Inflammatory macrophage treated with lipopolysaccharide for 4 hours (primary cell): ENCODE measurements around the gene EFR3B.
"Not testable (repeated sequence)": the region's sequence is repeated elsewhere in the genome, so short reads cannot be mapped to it uniquely, and the experiment has no call there.

Experiments used
- DNase-seq: peaks from one replicate; pipeline ENCODE4 v3.0.0-alpha.2; 2020

Gene EFR3B

GRCh38 chr2:25073914-25074313 is 32.0 kb downstream of the EFR3B start:
- DNase-seq: no peak

DNA sequence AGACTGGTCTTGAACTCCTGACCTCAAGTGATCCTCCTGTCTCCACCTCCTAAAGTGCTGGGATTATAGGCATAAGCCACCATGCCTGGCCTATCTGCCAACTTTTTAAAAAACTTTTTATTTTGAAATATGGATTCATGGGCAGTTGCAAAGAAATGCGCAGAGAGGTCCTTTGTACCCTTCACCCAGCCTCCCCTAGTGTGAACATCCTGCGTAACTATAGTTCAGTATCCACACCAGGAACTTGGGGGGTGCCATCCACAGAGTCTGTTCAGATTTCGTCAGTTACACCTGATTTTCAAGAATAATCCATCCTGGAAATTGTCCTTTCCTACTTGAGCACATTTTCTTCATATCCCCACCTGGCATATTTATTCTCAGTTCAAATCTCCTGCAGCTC is 33.0 kb downstream of the EFR3B start:
- DNase-seq: no peak

DNA sequence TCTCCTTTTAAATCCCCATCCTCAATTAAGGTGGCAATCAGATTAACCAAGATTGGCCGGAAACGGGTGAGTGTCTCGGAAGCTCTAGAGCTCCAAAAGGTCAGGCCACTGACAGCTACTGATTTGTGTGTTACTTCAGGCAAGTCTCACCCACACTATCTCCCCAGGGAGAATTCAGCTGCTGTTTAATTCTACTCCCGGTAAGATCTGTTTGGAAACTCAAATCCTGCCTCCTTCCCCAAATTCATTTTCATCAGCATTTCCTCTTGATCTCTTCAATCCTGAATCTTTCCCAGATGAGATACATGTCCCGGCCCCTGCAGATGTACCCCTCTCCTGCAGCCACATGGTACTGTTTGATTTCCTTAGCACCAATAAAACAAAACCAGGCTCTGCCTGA is 34.9 kb downstream of the EFR3B start:
- no peak for DNase-seq

DNA sequence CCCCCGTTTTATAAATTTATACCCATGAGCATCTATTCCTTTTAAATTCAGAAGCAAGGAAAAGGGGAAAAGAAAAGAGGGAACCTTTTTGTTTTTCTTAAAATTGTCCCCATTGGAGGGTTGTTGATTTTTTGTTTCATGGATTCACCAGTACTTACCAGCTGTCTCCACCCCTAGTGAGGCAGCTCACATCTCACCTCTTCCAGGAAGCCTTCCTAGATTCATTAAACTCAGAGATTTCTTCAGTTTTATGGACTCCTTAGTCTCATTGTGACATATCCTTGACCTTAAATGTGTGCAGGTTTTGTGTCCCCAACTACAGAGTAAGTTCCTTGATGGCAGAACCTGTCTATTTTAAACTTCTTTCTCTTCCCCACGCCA is 35.9 kb downstream of the EFR3B start:
- no peak for DNase-seq

DNA sequence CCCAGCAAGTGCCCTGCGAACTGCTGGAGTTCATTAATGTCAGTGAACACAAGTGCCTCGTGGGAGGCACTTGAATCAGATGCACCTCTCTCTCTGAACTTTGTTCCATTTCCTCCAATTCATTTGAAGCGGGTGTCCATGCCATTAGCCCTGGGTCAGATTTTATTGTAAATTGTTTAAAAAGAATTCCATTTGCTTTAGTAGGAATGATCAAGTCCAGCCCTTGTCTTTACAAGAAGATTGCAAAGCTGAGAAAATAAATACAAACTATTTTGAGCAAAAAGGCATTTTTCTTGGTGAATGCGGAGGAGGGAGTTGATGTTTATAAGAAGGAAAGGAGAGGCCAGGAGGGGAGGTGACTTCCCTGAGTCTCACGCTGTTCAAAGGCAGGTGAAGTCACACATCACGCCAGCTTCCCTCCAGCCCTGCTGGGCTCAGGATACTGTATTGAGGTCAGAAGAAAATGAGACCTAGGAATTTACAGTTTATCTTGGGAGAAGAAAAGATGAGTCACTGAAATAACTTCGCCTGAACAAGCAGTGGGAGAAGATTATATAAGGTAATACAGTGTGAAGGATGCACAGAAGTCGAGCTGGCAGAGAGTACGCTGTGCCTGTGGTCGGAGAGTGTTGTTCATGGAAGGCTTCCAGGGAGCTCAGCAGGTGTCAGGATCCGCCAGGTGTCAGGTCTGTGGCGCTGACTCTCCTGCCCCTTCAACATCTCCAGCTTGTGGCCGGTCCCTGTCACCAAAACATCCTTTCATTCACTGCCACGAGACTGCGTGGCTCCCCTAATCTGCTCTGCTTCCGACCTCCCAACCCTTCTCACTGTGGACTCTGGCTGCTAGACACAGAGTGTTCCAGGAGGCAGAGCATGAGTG is 36.5 kb downstream of the EFR3B start:
- no peak for DNase-seq

DNA sequence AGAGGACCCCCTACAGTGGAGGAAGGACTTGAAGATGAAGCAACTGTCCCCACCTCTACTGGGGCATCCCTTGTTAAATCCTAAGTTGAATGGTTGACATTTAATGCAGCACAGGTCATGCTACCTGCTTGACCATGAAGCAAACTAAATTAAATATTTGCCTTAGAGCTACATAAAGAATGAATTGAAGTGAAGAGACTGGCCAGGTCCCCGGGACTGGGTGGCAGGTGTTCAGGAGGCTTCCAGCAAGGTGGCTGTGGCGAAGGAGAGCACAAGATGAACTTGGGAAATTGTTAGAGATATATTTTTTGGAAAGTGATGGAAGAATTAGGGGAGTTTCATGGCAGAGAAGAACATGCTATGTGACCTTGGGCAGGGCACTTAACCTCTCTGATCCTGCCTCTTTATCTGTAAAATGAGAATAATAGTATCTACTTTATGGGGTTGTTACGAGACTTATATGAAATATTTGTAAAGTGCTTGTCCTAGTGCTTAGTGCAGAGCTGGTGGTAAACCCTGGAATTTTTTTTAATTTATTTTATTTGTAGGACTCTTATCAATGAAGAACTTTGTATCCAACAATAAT is 37.3 kb downstream of the EFR3B start:
- DNase-seq: no peak

GRCh38 chr2:25081237-25081790 is 39.4 kb downstream of the EFR3B start:
- no peak for DNase-seq

- no peak for DNase-seq
These were observed 40.2 kb downstream of the EFR3B start for GRCh38 chr2:25082002-25082622.

GRCh38 chr2:25085761-25086560 is 44.1 kb downstream of the EFR3B start:
- DNase-seq: no peak

GRCh38 chr2:25088817-25089516 is 47.1 kb downstream of the EFR3B start:
- peak; percentile 9 for DNase-seq

GRCh38 chr2:25089605-25090315 is 47.9 kb downstream of the EFR3B start:
- DNase-seq: no peak

GRCh38 chr2:25090801-25091200 is 48.9 kb downstream of the EFR3B start:
- DNase-seq: no peak

- DNase-seq: no peak
These were observed 49.4 kb downstream of the EFR3B start for GRCh38 chr2:25091265-25091664.

- DNase-seq: no peak
These were observed 56.2 kb downstream of the EFR3B start for GRCh38 chr2:25098056-25098455.

DNA sequence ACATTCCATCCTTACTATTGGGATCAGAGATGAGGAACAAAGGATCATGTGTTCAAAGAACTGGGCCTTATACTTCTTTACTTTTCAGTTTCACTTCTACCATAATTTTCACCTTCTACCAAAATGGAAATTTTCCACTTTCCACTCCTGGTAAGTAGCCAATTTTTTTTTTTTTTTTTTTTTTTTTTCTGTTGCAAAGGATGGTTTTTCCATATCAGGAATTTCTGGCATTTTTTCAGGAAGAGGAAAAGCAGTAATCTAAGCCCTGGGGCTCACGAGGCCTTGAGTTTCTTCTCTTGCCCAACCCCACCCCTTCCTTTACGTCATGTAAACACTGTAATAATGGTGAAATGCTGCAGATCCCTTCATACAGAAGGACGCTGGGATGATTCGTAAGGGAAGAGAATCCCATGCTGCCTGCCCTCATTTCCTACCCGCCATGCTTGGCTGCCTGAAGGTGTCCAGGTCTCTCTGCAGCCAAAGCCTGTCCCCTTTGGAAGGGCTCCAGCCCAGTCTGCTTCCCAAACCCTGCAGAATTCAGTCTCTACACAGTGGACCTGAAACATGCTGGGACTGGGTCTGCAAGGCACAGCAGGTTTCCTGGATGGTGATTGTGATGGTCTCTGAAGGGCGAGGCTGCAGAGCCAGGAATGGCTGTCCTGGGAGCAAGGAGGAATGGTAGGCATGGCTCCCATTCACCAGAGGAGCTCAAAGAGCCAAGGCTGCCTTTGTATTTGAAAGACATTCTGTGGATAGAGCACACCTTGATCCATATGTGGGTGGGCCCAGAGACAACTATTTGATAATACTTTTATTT is 57.0 kb downstream of the EFR3B start:
- peak; percentile 73 for DNase-seq

DNA sequence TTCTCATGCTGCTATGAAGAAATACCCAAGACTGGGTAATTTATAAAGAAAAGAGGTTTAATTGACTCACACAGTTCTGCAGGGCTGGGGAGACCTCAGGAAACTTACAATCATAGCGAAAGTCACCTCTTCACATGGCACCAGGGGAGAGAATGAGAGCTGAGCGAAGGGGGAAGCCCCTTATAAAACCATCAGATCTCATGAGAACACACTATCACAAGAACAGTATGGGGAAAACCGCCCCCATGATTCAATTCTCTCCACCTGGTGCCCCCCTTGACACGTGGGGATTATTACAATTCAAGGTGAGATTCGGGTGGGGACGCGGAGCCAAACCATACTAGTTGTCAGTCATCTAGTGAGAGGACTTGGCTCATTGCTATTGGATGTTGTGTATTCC is 60.5 kb downstream of the EFR3B start:
- DNase-seq: not testable (repeated sequence)

DNA sequence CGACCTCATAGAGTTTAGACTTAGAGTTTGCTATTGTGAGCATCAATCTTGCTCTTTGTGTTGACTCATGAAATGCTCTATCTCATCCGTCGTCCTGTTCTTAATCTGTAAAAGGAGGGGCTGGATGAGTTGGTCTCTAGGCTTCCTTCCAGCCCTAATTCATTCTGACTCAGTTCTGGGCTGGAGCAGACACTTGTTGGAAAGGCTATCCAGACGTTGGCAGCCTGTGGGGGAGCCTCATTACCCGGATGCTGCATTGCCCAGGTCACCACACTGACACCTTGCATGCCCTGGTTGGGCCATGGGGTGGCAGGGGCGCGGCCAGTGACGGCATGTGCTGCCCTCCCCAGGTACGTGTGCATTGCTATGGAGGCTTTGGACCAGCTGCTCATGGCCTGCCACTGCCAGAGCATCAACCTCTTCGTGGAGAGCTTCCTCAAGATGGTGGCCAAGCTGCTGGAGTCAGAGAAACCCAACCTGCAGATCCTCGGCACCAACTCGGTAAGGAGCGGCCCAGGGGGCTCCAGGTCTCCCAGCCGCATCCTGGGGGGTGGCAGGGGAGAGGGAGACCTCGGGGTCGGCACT is 61.5 kb downstream of the EFR3B start:
- no peak for DNase-seq

GRCh38 chr2:25104736-25105135 is 62.9 kb downstream of the EFR3B start:
- DNase-seq: no peak

GRCh38 chr2:25105336-25106085 is 63.6 kb downstream of the EFR3B start:
- DNase-seq: no peak

DNA sequence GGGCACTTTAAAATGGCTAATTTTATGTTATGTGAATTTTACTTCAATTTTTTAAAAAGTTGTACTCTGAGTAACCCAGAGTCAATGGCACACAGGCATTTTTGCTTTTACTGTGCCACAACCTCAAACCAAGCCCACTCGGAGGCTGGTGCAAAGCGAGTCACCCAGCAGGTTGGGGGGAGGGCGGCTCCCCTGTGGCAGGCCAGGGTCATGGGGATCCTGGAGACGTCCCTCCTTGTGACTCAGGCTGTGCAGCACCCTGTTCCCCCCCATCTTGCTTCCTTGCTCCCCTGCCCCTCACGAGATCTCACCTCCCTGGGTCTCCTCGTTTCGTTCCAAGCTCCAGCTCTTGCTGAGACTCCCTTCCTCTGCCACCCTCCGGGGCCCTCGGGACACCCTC is 67.9 kb downstream of the EFR3B start:
- no peak for DNase-seq
